Measurements from ENCODE around the gene MLH3. TPM values are rescaled to one million over a fixed set of nuclear protein-coding genes. Genes with fewer than 3 reads are reported as not detected.

MLH3 gene
- total RNA-seq, 1 experiment from 2014 or later = 23.0 TPM

- no peak overlapping the region for H3K9ac ChIP-seq (ENCODE audit: extremely low read depth, insufficient read length, low read length)
- H3K4ac ChIP-seq (ENCODE audit: low read depth, low read length) = no peak overlapping the region
- no peaks in the 10 kb centered on the region for H3K27me3 ChIP-seq (ENCODE audit: insufficient read depth, low read length)
- H2BK20ac ChIP-seq (ENCODE audit: low read depth, low read length, poor library complexity, severe bottlenecking) = no peak overlapping the region
- H3K18ac ChIP-seq (ENCODE audit: insufficient read length, low read depth, low read length) = no peak overlapping the region
- H4K5ac ChIP-seq (ENCODE audit: insufficient read length, low read depth, low read length) = no peak overlapping the region
- H3K14ac ChIP-seq (ENCODE audit: insufficient read depth, low read length) = no peak overlapping the region
- no peak overlapping the region for H4K8ac ChIP-seq (replicated peaks; ENCODE audit: insufficient read length, low read depth, low read length)
- H2BK15ac ChIP-seq (ENCODE audit: low read depth, low read length) = no peak overlapping the region
- Mint-ChIP-seq H3K4me3 (no peak overlapping the region), H3K9me3 (no peaks in the 10 kb centered on the region), H3K27me3 (ENCODE audit: low read depth) (no peaks in the 10 kb centered on the region), H3K4me1 (peaks cover 19 to 34% of the 10 kb centered on the region in 2 experiments), H3K36me3 (ENCODE audit: insufficient read depth in 1 of 3, low read depth in 3 of 3) (no peaks in the 10 kb centered on the region; a peak in 1 of 7 replicates), H3K27ac (no peak overlapping the region; a peak in 1 of 7 replicates)
- H3K23ac ChIP-seq (ENCODE audit: insufficient read length, low read depth, low read length) = no peak overlapping the region
- H3K79me2 ChIP-seq (ENCODE audit: insufficient read depth, low read length) = no peaks in the 10 kb centered on the region
- H3K9me3 ChIP-seq (ENCODE audit: control insufficient read depth, low read depth, low read length) = no peaks in the 10 kb centered on the region
- DNase-seq = peak; percentile 19
- H2BK5ac ChIP-seq (ENCODE audit: insufficient read length, low read length) = no peak overlapping the region
- H4K20me1 ChIP-seq (ENCODE audit: control insufficient read depth, insufficient read depth, insufficient read length) = no peaks in the 10 kb centered on the region
- no peak overlapping the region for H3K27ac ChIP-seq (ENCODE audit: insufficient read length, low read depth, low read length)
- H2BK120ac ChIP-seq (ENCODE audit: low read depth, low read length, poor library complexity, severe bottlenecking) = no peak overlapping the region
- no peak overlapping the region for H2BK12ac ChIP-seq (ENCODE audit: insufficient read length, low read depth, low read length)
- H3K56ac ChIP-seq (ENCODE audit: insufficient read length, low read depth, low read length) = no peak overlapping the region
- H4K91ac ChIP-seq (ENCODE audit: insufficient read length, low read depth, low read length) = no peak overlapping the region
- no peak for TF ChIP-seq CTCF (conservative IDR thresholded peaks at IDR 0.05)
- H2AFZ ChIP-seq (ENCODE audit: low read length) = no peak overlapping the region
- no peak overlapping the region for H3T11ph ChIP-seq (ENCODE audit: low read length)
- no peaks in the 10 kb centered on the region for H3K79me1 ChIP-seq (ENCODE audit: insufficient read depth, low read depth, low read length, poor library complexity, severe bottlenecking)
- H3K4me1 ChIP-seq (ENCODE audit: insufficient read depth, low read length) = no peaks in the 10 kb centered on the region; the same call in 1 of the 2 replicates
- H2AK5ac ChIP-seq (ENCODE audit: insufficient read length, low read length) = no peak overlapping the region
- H3K4me2 ChIP-seq (ENCODE audit: insufficient read depth, insufficient read length, low read length) = no peak overlapping the region
- WGBS (ENCODE audit: extremely low coverage, insufficient read length, low lambda C conversion rate) = no CpG with 5 or more reads among the region's 16 CpGs
- no peaks in the 10 kb centered on the region for H3K23me2 ChIP-seq (ENCODE audit: insufficient read length, low read depth, low read length, poor library complexity, severe bottlenecking)
Measured at GRCh38 chr14:74984236-74985027, 66.8 kb downstream of the MLH3 start.

All from H9 (cell line).